ENCODE data around the gene MIF.
A peak's percentile ranks its signal among the peaks of the same experiment; 100 is the strongest.
"Not testable (repeated sequence)": the region's sequence is repeated elsewhere in the genome, so short reads cannot be mapped to it uniquely, and the experiment has no call there.

The MIF gene

DNA sequence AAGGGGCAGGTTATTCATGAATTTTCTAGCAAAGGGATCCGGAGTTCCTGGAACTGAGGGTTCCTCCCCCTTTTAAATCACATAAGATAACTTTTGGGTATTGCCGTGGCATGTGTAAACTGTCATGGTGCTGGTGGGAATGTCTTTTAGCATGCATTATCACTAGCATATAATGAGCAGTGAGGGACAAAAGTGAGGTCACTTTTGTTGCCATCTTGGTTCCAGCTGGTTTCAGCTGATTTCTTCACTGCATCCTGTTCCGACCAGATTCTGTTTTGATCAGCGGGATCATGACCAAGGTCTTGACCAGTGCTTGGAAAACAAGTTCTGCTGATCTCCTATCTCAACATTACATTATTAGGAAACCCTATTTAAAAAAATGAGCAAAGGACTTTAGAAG lies 7.4 kb downstream of the MIF start:
- H3K36me3 ChIP-seq (ENCODE audit: insufficient read depth, low read length): peaks cover 5% of the 10 kb centered on the region
- no peak overlapping the region for H3K9ac ChIP-seq (ENCODE audit: low read depth, low read length)
- peaks cover 3% of the 10 kb centered on the region for H3K9me3 ChIP-seq (ENCODE audit: control insufficient read depth, insufficient read depth, low read length)
- H3K4me1 ChIP-seq (ENCODE audit: insufficient read depth, low read length): 0 out of 2 replicates have a peak, but pooled peaks cover 4% of the 10 kb centered on the region

DNA sequence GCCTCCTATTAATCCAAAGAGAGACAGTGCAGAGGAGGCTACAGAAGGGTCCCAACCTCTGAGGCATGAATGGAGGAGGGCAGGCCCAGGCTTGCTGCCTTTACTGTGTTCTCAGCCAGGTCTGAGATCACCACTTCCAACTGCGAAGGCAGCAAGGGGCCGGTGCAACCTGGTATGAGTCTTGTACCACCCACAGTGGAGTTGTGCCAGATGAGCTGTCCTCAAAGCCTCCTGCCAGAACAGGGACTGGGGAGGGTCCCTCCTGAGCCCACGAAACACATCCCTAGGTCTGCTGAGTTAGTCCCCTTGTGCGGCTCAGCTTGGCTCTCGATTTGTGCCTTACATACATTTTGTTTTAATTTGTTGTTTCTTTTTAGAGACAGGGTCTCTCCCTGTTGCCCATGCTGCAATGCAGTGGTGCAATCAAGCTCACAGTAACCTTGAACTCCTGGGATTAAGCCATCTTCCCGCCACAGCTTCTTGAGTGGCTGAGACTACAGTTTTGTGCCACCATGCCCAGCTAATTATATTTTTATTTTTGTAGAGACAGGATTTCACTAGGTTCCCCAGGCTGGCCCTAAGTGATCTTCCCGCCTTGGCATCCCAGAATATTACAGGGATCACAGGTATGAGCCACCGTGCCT lies 9.3 kb downstream of the MIF start:
- Histone ChIP-seq H3K9me3 (ENCODE audit: control insufficient read depth, insufficient read depth, low read length) (peaks cover 3% of the 10 kb centered on the region), H3K4me1 (ENCODE audit: insufficient read depth, low read length) (peaks cover 6% of the 10 kb centered on the region), H3K9ac (ENCODE audit: low read depth, low read length) (no peak overlapping the region), H3K36me3 (ENCODE audit: insufficient read depth, low read length) (no peaks in the 10 kb centered on the region; the same call in 1 of the 2 replicates)

- Histone ChIP-seq H3K9me3 (ENCODE audit: control insufficient read depth, insufficient read depth, low read length) (peaks cover 3% of the 10 kb centered on the region), H3K36me3 (ENCODE audit: insufficient read depth, low read length) (no peaks in the 10 kb centered on the region; the same call in 1 of the 2 replicates), H3K4me1 (ENCODE audit: insufficient read depth, low read length) (peaks cover 17% of the 10 kb centered on the region), H3K9ac (ENCODE audit: low read depth, low read length) (no peak overlapping the region)
Observed at GRCh38 chr22:23904573-23905254, 10.5 kb downstream of the MIF start.

DNA sequence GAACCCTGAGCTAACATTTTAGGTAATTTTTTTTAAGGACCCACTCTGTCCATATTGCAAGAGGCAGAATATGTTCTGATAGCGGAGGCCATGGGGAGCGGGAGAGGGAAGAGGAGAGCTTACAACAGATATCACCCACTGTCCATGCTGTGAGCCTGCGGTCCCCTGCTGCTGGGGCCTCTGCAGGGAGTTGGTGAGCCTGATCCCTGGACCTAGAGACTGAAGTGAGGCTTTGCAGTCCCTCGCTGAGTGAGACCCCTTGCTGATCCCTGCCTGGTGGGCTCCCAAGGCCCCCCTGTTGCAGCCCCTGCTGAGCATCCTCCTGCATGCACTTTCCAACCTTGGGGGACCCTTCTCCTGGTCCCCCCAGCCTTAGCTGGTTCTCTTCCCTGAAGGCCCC lies 12.5 kb downstream of the MIF start:
- Histone ChIP-seq H3K4me1 (ENCODE audit: insufficient read depth, low read length) (peaks cover 18% of the 10 kb centered on the region), H3K36me3 (ENCODE audit: insufficient read depth, low read length) (no peaks in the 10 kb centered on the region), H3K9me3 (ENCODE audit: control insufficient read depth, insufficient read depth, low read length) (no peaks in the 10 kb centered on the region), H3K9ac (ENCODE audit: low read depth, low read length) (no peak overlapping the region)

- H3K36me3 ChIP-seq (ENCODE audit: insufficient read depth, low read length); H3K9ac ChIP-seq (ENCODE audit: low read depth, low read length); H3K9me3 ChIP-seq (ENCODE audit: control insufficient read depth, insufficient read depth, low read length): not testable (repeated sequence)
- H3K4me1 ChIP-seq (ENCODE audit: insufficient read depth, low read length): peaks cover 18% of the 10 kb centered on the region
Observed at GRCh38 chr22:23907423-23907822, 13.2 kb downstream of the MIF start.

- H3K9me3 ChIP-seq (ENCODE audit: control insufficient read depth, insufficient read depth, low read length): no peaks in the 10 kb centered on the region; the same call in 1 of the 2 replicates
- peaks cover 18% of the 10 kb centered on the region for H3K4me1 ChIP-seq (ENCODE audit: insufficient read depth, low read length)
- no peak overlapping the region for H3K9ac ChIP-seq (ENCODE audit: low read depth, low read length)
- H3K36me3 ChIP-seq (ENCODE audit: insufficient read depth, low read length): no peaks in the 10 kb centered on the region
Observed at GRCh38 chr22:23908587-23909205, 14.5 kb downstream of the MIF start.

GRCh38 chr22:23909296-23909898 lies 15.2 kb downstream of the MIF start:
- no peaks in the 10 kb centered on the region for H3K36me3 ChIP-seq (ENCODE audit: insufficient read depth, low read length)
- no peak overlapping the region for H3K9ac ChIP-seq (ENCODE audit: low read depth, low read length)
- H3K4me1 ChIP-seq (ENCODE audit: insufficient read depth, low read length): peaks cover 18% of the 10 kb centered on the region
- no peaks in the 10 kb centered on the region; the same call in 1 of the 2 replicates for H3K9me3 ChIP-seq (ENCODE audit: control insufficient read depth, insufficient read depth, low read length)

GRCh38 chr22:23910496-23911190 lies 16.5 kb downstream of the MIF start:
- Histone ChIP-seq H3K4me1 (ENCODE audit: insufficient read depth, low read length) (peaks cover 18% of the 10 kb centered on the region), H3K36me3 (ENCODE audit: insufficient read depth, low read length) (no peaks in the 10 kb centered on the region), H3K9me3 (ENCODE audit: control insufficient read depth, insufficient read depth, low read length) (no peaks in the 10 kb centered on the region; the same call in 1 of the 2 replicates), H3K9ac (ENCODE audit: low read depth, low read length) (no peak overlapping the region)

DNA sequence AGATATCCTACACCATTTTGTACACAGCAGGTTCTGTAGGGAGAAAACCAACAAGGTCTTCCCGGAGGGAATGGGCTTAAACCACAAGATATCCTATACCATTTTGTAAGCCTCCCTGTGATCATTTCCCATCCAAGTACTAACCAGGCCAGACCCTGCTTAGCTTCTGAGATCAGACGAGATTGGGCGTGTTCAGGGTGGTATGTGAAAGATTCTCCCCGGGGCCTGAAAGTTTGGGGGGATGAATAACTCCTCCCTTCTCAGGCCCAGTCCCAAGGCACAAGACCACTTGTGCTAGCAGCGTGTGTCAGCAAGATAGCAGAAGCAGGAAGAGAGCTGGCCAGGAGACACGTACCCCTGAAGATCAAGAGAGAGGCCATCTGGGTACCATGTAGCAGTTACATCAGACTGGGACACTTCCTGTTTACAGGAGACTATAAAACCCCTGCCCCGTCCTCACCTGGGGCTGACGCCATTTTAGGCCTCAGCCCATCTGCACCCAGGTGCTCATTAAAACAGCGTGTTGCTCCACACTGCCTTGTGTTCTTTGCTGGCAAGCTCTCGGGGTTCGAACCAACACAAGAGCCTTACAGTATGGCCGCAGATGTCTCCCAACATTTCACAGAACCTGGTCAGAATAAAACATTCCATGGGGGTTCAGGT lies 17.3 kb downstream of the MIF start:
- no peaks in the 10 kb centered on the region; the same call in 1 of the 2 replicates for H3K9me3 ChIP-seq (ENCODE audit: control insufficient read depth, insufficient read depth, low read length)
- peaks cover 18% of the 10 kb centered on the region for H3K4me1 ChIP-seq (ENCODE audit: insufficient read depth, low read length)
- no peaks in the 10 kb centered on the region for H3K36me3 ChIP-seq (ENCODE audit: insufficient read depth, low read length)
- no peak overlapping the region for H3K9ac ChIP-seq (ENCODE audit: low read depth, low read length)

DNA sequence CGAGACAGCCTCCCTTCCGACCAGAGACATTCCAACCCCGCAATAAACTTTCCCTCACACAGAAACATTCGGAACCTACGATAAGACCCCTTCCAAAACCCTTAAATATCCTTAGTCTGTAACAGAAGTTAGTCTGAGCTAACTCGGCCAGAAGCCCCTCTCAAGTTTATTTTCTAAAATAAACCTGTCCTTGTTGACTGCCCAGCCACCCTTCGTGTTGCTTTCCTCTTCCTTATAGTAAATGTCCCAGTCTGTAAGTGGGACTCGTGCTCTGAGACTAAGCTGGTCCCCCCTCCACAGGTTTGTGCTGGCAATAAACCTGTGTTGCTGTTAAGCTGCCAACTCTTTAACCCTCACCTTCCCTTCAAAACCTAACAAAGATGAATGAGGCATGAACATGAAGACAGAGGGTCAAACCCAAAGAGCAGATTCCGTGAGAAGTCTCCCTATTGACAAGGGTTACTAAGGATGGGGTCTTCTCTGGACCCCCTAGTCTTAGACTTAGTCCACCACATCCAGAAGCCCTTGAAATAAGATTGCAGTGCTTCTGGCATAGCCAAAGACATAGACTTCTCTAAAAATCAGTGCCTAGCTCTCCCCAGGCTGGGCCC lies 18.2 kb downstream of the MIF start:
- Histone ChIP-seq H3K4me1 (ENCODE audit: insufficient read depth, low read length) (peaks cover 18% of the 10 kb centered on the region), H3K36me3 (ENCODE audit: insufficient read depth, low read length) (no peaks in the 10 kb centered on the region), H3K9me3 (ENCODE audit: control insufficient read depth, insufficient read depth, low read length) (no peaks in the 10 kb centered on the region; the same call in 1 of the 2 replicates), H3K9ac (ENCODE audit: low read depth, low read length) (no peak overlapping the region)

- H3K9me3 ChIP-seq (ENCODE audit: control insufficient read depth, insufficient read depth, low read length): no peaks in the 10 kb centered on the region; the same call in 1 of the 2 replicates
Observed at GRCh38 chr22:23913306-23913660, 19.1 kb downstream of the MIF start.

DNA sequence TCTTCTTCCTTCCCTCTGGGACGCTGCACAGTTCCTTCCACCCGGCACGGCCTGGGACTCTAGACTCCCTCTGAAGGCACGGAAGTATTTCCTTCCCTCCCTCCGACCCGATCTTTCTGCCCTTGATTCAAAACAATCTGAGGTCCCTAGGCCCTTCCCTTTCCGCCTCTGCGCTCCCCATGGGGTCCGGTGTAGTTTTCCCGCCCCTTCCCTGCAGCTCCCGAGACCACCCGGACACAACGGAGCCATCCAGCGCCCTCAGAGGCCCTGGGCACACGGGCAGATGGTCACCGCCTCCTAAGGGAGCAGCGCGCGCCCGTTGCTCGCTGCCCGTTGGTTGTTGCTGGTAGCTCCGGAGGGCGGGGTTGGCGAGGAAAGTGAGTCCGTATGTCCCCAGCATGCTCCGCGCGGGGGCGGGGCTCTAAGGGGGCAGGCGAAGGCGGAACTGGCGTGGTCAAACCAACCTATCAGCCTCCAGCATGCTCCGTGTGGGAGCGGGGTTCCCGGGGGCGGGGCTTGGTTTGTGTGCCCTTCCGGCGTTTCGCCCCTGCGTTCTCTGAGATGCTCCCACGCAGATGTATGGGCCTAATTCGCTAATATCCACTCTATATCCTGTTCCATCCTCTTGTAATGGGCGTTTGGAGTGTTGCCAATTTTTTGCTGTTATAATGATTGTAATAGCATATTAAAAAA lies 19.6 kb downstream of the MIF start:
- peaks cover 9% of the 10 kb centered on the region for H3K4me1 ChIP-seq (ENCODE audit: insufficient read depth, low read length)

More at GRCh38 chr22:23913306-23913660, 19.1 kb downstream of the MIF start:
- no peaks in the 10 kb centered on the region for H3K36me3 ChIP-seq (ENCODE audit: insufficient read depth, low read length)
- H3K4me1 ChIP-seq (ENCODE audit: insufficient read depth, low read length): peaks cover 14% of the 10 kb centered on the region
- peak overlapping the region; percentile 66 for H3K9ac ChIP-seq (ENCODE audit: low read depth, low read length)

DNA sequence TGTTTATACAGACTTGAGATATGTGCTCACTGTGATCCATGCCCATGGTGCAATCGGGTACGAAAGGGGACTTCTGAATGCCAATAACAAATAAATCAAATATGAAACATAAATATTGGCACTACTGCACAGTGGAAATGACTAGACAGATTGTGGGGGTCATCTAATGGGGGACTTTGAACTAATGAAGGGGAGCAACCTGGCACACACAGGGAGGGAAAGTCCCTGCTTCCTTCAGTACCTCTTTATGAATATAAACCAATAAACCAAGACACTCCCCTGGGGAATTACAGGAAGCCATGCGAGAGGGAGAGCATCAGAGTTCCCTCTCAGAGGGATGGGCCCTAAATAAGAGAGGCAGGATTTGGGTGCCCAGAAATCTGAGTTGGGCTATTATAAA lies 21.1 kb downstream of the MIF start:
- no peak overlapping the region for H3K9ac ChIP-seq (ENCODE audit: low read depth, low read length)
- H3K4me1 ChIP-seq (ENCODE audit: insufficient read depth, low read length): no peaks in the 10 kb centered on the region
- no peaks in the 10 kb centered on the region for H3K36me3 ChIP-seq (ENCODE audit: insufficient read depth, low read length)
- no peaks in the 10 kb centered on the region; the same call in 1 of the 2 replicates for H3K9me3 ChIP-seq (ENCODE audit: control insufficient read depth, insufficient read depth, low read length)

More for the DNA sequence above, 19.6 kb downstream of the MIF start:
- peak overlapping the region; percentile 66 for H3K9ac ChIP-seq (ENCODE audit: low read depth, low read length)
- H3K9me3 ChIP-seq (ENCODE audit: control insufficient read depth, insufficient read depth, low read length): no peaks in the 10 kb centered on the region; the same call in 1 of the 2 replicates
- no peaks in the 10 kb centered on the region for H3K36me3 ChIP-seq (ENCODE audit: insufficient read depth, low read length)

Measured in ES-I3 (cell line).